ENCODE results near the gene TTLL11.

Gene TTLL11

GRCh38 chr9:121968056-121968455 is 125.1 kb downstream of the TTLL11 start:
- no peaks in the 10 kb centered on the region for H3K9me3 ChIP-seq (ENCODE audit: severe bottlenecking)
- ATAC-seq (ENCODE audit: low read depth) (no peak), DNase-seq (ENCODE audit: low spot score) (no peak)
- TF ChIP-seq, protein P1, sequence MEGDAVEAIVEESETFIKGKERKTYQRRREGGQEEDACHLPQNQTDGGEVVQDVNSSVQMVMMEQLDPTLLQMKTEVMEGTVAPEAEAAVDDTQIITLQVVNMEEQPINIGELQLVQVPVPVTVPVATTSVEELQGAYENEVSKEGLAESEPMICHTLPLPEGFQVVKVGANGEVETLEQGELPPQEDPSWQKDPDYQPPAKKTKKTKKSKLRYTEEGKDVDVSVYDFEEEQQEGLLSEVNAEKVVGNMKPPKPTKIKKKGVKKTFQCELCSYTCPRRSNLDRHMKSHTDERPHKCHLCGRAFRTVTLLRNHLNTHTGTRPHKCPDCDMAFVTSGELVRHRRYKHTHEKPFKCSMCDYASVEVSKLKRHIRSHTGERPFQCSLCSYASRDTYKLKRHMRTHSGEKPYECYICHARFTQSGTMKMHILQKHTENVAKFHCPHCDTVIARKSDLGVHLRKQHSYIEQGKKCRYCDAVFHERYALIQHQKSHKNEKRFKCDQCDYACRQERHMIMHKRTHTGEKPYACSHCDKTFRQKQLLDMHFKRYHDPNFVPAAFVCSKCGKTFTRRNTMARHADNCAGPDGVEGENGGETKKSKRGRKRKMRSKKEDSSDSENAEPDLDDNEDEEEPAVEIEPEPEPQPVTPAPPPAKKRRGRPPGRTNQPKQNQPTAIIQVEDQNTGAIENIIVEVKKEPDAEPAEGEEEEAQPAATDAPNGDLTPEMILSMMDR (IDR thresholded peaks at IDR 0.05; ENCODE audit: poor library complexity, severe bottlenecking), result no peak
- no peak overlapping the region for H3K4me3 ChIP-seq (ENCODE audit: severe bottlenecking)
- no peaks in the 10 kb centered on the region for H3K36me3 ChIP-seq (ENCODE audit: low read depth)
- H3K27me3 ChIP-seq (ENCODE audit: insufficient read depth, poor library complexity, severe bottlenecking), result no peaks in the 10 kb centered on the region
- H3K4me1 ChIP-seq (ENCODE audit: insufficient read depth, poor library complexity, severe bottlenecking), result peaks cover 21% of the 10 kb centered on the region
- H3K27ac ChIP-seq (ENCODE audit: poor library complexity, severe bottlenecking), result peak overlapping the region; percentile 21

DNA sequence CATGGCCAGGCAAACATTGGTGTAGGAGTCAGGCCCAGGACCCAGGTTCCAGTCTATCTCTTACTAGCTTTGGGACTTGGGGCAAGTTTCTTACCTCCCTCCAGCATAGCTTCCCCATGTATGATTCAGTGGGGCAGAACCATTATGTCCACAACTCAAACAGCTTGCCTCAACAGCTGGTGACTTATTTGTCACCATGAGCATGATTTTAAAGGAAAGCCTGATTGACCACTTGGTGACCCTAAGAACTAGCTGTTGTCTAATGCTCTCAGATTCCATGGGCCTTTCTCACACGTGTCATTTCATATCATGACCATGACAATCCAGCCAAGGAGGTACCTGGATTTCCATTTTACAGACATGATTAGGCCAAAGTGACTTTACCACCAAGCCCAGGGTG is 126.4 kb downstream of the TTLL11 start:
- H3K9me3 ChIP-seq (ENCODE audit: severe bottlenecking), result no peaks in the 10 kb centered on the region
- H3K27me3 ChIP-seq (ENCODE audit: insufficient read depth, poor library complexity, severe bottlenecking), result no peaks in the 10 kb centered on the region
- DNase-seq (ENCODE audit: low spot score), result no peak
- H3K4me1 ChIP-seq (ENCODE audit: insufficient read depth, poor library complexity, severe bottlenecking), result peaks cover 17% of the 10 kb centered on the region
- H3K4me3 ChIP-seq (ENCODE audit: severe bottlenecking), result no peak overlapping the region
- ATAC-seq (ENCODE audit: low read depth), result no peak
- TF ChIP-seq, protein P1 (IDR thresholded peaks at IDR 0.05; ENCODE audit: poor library complexity, severe bottlenecking), result no peak
- no peaks in the 10 kb centered on the region for H3K36me3 ChIP-seq (ENCODE audit: low read depth)
- peak overlapping the region; percentile 96 for H3K27ac ChIP-seq (ENCODE audit: poor library complexity, severe bottlenecking)

- no peaks in the 10 kb centered on the region for H3K9me3 ChIP-seq (ENCODE audit: severe bottlenecking)
- no peaks in the 10 kb centered on the region for H3K27me3 ChIP-seq (ENCODE audit: insufficient read depth, poor library complexity, severe bottlenecking)
- H3K36me3 ChIP-seq (ENCODE audit: low read depth), result peaks cover 3% of the 10 kb centered on the region; the same call in 1 of the 2 replicates
- H3K27ac ChIP-seq (ENCODE audit: poor library complexity, severe bottlenecking), result peak overlapping the region; percentile 96
- peaks cover 27% of the 10 kb centered on the region for H3K4me1 ChIP-seq (ENCODE audit: insufficient read depth, poor library complexity, severe bottlenecking)
- DNase-seq (ENCODE audit: low spot score) (no peak), ATAC-seq (ENCODE audit: low read depth) (peak; percentile 89)
- peak overlapping the region; percentile 34 for H3K4me3 ChIP-seq (ENCODE audit: severe bottlenecking)
- TF ChIP-seq, protein P1 (IDR thresholded peaks at IDR 0.05; ENCODE audit: poor library complexity, severe bottlenecking), result no peak
Observed at GRCh38 chr9:121963528-121963995, 129.5 kb downstream of the TTLL11 start.

DNA sequence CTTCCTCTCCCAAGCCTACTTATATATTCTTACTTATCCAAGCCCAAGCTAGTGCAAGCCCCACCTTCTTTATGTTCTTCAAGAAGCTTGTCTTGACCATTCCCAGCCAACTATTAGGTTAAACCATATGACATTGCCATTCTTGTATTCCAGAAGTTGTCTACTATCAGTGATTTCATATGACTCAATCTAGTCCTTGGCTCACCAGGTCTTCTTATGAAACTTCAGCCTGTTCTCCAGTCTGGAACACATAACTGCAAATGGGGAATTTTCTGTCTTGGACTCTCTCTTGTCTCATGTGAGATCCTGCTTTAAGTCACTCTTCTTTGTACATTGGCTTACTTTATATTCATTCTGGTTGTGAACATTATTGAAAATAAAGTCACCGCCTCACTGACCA is 130.7 kb downstream of the TTLL11 start:
- no peak for ATAC-seq (ENCODE audit: low read depth)

DNA sequence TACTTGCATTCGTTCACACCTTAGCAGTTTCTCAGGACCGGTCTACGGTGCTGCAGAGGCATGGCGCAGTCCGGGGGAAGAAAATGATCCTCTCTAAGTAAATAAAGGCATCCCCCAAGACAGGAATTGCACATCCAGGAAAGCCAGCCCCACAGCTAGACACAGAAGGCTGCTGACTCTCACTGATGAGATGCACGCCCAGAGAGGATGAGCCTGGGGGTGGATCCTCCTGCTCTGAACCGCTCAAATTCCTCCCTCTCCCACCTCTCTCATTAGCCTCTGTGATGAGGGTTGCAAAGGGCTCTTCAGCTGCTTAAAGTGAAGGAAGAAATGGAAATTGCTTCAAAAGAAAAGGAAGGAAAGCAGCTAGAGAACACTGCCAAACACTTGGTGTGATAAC is 132.4 kb downstream of the TTLL11 start:
- H3K27ac ChIP-seq (ENCODE audit: poor library complexity, severe bottlenecking), result peak overlapping the region; percentile 96
- H3K4me1 ChIP-seq (ENCODE audit: insufficient read depth, poor library complexity, severe bottlenecking), result peaks cover 38% of the 10 kb centered on the region
- ATAC-seq (ENCODE audit: low read depth) (no peak), DNase-seq (ENCODE audit: low spot score) (no peak)
- TF ChIP-seq, protein P1 (IDR thresholded peaks at IDR 0.05; ENCODE audit: poor library complexity, severe bottlenecking), result no peak
- H3K36me3 ChIP-seq (ENCODE audit: low read depth), result peaks cover 16% of the 10 kb centered on the region
- H3K27me3 ChIP-seq (ENCODE audit: insufficient read depth, poor library complexity, severe bottlenecking), result no peaks in the 10 kb centered on the region
- no peak overlapping the region for H3K4me3 ChIP-seq (ENCODE audit: severe bottlenecking)
- no peaks in the 10 kb centered on the region for H3K9me3 ChIP-seq (ENCODE audit: severe bottlenecking)

More for the DNA sequence above, 130.7 kb downstream of the TTLL11 start:
- no peak for DNase-seq (ENCODE audit: low spot score)
- Histone ChIP-seq H3K4me1 (ENCODE audit: insufficient read depth, poor library complexity, severe bottlenecking) (peaks cover 30% of the 10 kb centered on the region), H3K27ac (ENCODE audit: poor library complexity, severe bottlenecking) (peak overlapping the region; percentile 96), H3K36me3 (ENCODE audit: low read depth) (peaks cover 7% of the 10 kb centered on the region; the same call in 1 of the 2 replicates), H3K9me3 (ENCODE audit: severe bottlenecking) (no peaks in the 10 kb centered on the region), H3K4me3 (ENCODE audit: severe bottlenecking) (peak overlapping the region; percentile 34), H3K27me3 (ENCODE audit: insufficient read depth, poor library complexity, severe bottlenecking) (no peaks in the 10 kb centered on the region)
- TF ChIP-seq, protein P1 (IDR thresholded peaks at IDR 0.05; ENCODE audit: poor library complexity, severe bottlenecking), result no peak

Data from RWPE2 (cell line).